ENCODE data around the gene FAM78B.

FAM78B gene

GRCh38 chr1:166084613-166085012 is 82.2 kb downstream of the FAM78B start:
- TF ChIP-seq, protein P1, sequence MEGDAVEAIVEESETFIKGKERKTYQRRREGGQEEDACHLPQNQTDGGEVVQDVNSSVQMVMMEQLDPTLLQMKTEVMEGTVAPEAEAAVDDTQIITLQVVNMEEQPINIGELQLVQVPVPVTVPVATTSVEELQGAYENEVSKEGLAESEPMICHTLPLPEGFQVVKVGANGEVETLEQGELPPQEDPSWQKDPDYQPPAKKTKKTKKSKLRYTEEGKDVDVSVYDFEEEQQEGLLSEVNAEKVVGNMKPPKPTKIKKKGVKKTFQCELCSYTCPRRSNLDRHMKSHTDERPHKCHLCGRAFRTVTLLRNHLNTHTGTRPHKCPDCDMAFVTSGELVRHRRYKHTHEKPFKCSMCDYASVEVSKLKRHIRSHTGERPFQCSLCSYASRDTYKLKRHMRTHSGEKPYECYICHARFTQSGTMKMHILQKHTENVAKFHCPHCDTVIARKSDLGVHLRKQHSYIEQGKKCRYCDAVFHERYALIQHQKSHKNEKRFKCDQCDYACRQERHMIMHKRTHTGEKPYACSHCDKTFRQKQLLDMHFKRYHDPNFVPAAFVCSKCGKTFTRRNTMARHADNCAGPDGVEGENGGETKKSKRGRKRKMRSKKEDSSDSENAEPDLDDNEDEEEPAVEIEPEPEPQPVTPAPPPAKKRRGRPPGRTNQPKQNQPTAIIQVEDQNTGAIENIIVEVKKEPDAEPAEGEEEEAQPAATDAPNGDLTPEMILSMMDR (IDR thresholded peaks at IDR 0.05; ENCODE audit: low read depth, low read length), result no peak
- no peak for DNase-seq (ENCODE audit: low read depth, low spot score)
- in situ Hi-C loops (cut with HindIII; ENCODE audit: low sequenced_read_pairs), result no loop called here
- H3K4me3 ChIP-seq (ENCODE audit: low read depth, low read length), result no peak overlapping the region

DNA sequence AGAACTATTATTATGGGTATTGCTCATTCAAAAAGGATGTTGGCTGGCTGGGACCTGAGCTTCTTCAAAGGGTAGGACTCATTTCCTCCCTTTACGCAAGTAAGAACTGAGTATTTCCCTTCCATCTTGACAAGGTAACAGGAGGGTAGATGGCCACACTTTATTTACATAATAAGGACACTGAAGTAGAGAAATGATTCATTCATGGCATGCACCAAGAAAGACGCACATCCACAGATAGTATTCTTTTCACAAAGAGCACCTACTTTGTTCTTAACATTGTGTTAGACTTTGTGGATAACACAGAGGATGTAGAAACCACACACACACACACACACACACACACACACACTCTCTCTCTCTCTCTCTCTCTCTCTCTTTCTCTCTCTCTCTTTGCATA is 82.9 kb downstream of the FAM78B start:
- TF ChIP-seq, protein P1 (IDR thresholded peaks at IDR 0.05; ENCODE audit: low read depth, low read length), result no peak
- no peak for DNase-seq (ENCODE audit: low read depth, low spot score)
- no peak overlapping the region for H3K4me3 ChIP-seq (ENCODE audit: low read depth, low read length)
- in situ Hi-C loops (cut with HindIII; ENCODE audit: low sequenced_read_pairs), result no loop called here

DNA sequence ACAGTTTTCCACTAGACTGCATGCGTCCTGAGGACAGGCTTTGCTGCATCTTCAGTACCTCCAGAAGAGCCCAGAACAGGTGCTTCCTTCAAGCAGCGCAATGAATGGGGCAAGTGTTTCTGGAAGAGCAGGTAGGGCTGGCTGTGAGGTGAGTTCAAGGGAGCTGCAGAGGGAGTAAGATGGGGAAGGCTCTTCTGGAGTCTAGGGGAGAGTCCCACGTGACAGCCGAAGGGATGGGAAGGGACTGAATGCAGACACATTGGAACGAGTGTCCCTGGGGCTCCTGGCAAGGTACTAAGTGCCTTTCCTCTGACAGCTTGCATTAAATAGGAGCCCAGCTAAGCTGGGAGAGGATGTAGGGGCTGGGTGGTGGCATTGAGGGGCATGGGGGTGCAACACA is 84.2 kb downstream of the FAM78B start:
- in situ Hi-C loops (cut with HindIII; ENCODE audit: low sequenced_read_pairs), result no loop called here
- TF ChIP-seq, protein P1 (IDR thresholded peaks at IDR 0.05; ENCODE audit: low read depth, low read length), result no peak
- H3K4me3 ChIP-seq (ENCODE audit: low read depth, low read length), result no peak overlapping the region
- no peak for DNase-seq (ENCODE audit: low read depth, low spot score)

GRCh38 chr1:166080967-166081870 is 85.6 kb downstream of the FAM78B start:
- TF ChIP-seq, protein P1 (IDR thresholded peaks at IDR 0.05; ENCODE audit: low read depth, low read length), result no peak
- in situ Hi-C loops (cut with HindIII; ENCODE audit: low sequenced_read_pairs), result no loop called here
- no peak for DNase-seq (ENCODE audit: low read depth, low spot score)
- no peak overlapping the region for H3K4me3 ChIP-seq (ENCODE audit: low read depth, low read length)

DNA sequence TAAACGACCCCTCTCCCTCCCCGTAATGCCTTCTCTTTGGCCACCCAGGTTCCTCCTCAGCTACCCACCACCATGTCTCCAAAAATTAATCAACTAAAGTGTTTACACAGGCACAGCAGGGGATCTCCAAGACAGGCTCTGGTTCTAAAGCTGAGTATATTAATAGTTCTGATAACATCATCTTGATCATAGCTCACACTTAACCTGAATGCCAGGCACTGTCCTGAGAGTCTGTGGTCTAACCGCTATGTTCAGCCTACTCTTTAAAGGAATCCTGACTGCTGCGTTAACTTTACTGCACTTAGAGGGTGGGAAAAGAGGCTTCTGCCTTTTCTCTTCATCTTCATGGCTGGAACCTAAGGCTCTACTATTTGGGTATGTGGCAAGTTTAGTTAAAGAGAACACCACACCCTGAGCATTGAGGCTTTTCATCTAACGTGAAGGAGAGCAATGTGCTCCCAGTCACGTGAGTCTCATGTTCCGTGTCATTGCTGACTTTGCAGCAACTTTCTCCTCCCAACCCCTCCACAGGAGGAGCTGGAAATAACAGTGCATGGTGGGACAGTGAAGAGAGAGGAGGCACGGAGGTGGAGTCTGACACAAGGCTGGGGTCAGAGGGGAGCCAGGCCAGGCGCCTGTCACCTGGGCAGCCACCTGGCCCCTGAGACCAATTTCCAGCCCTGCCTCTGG is 86.4 kb downstream of the FAM78B start:
- H3K4me3 ChIP-seq (ENCODE audit: low read depth, low read length), result no peak overlapping the region
- in situ Hi-C loops (cut with HindIII; ENCODE audit: low sequenced_read_pairs), result no loop called here
- no peak for DNase-seq (ENCODE audit: low read depth, low spot score)
- TF ChIP-seq, protein P1 (IDR thresholded peaks at IDR 0.05; ENCODE audit: low read depth, low read length), result no peak

DNA sequence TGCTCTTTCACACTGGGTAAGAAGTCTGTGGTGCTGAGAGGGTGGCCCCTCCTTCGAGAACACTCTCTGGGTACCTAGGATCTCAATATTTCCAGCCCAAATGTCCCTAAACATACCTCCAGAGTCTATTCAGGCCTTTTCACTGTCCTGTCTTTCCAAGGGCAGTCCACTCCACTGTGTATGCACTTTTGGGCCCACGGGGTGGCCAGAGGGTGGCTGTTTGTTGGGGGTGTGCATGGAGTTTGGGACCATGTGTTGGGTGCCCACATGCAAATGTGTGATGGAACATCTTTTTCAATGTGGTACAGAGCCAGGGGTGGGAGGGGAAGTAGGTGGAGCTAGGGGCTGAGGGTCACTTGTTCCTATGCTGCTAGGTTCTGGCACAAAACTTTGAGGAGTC is 87.5 kb downstream of the FAM78B start:
- DNase-seq (ENCODE audit: low read depth, low spot score), result no peak
- TF ChIP-seq, protein P1 (IDR thresholded peaks at IDR 0.05; ENCODE audit: low read depth, low read length), result no peak
- in situ Hi-C loops (cut with HindIII; ENCODE audit: low sequenced_read_pairs), result no loop called here
- H3K4me3 ChIP-seq (ENCODE audit: low read depth, low read length), result no peak overlapping the region

Measured in astrocyte of the spinal cord (primary cell).